SK-N-SH (cell line): ENCODE results near the gene DUSP28. TPM values are rescaled to one million over a fixed set of nuclear protein-coding genes. Genes with fewer than 3 reads are reported as not detected.

Experiments used
- CTCF ChIA-PET: fragments of 300-600, 350-600 bp; formaldehyde crosslinking; extraction: SDS; loops from one replicate; lab custom pipeline; 2021; lab: Yijun Ruan, JAX
- POLR2A ChIA-PET: fragments of 350-600 bp; sonication (Branson Sonifier 250); formaldehyde crosslinking; extraction: SDS; loops from one replicate; lab custom pipeline; 2020; ENCODE audit warnings: antibody characterized with exemption, inconsistent platforms; lab: Yijun Ruan, JAX
- DNase-seq: peaks from one replicate; pipeline ENCODE4 v3.0.0; 2012
- H2AFZ ChIP-seq: fragments of 200-600 bp; sonication (generic); 2 replicates; pipeline ENCODE4 v1.8.1; 2016; ENCODE audit warnings: antibody characterized with exemption, mild to moderate bottlenecking, low read depth
- H3F3A ChIP-seq: fragments of 200-600 bp; sonication (generic); replicated peaks from 2 replicates; pipeline ENCODE3; 2016; ENCODE audit warnings: antibody characterized with exemption, mild to moderate bottlenecking; ENCODE audit not compliant: insufficient read depth
- H3K27ac ChIP-seq, 2 experiments: fragments of 200-500 bp in 1 of 2; fragments of 200-600 bp in 1 of 2; sonication (Bioruptor generic) in 1 of 2; sonication (generic), shearing (Covaris generic) in 1 of 2; 2 replicates each; pipeline versions ENCODE4 v1.5.1 to v1.6.1; 2014 to 2016; ENCODE audit warnings: low read depth in 2 of 2, inconsistent platforms in 1 of 2, low read length in 1 of 2, mild to moderate bottlenecking in 1 of 2, mixed read lengths in 1 of 2
- H3K27me3 ChIP-seq: fragments of 200-600 bp; sonication (generic), shearing (Covaris generic); 2 replicates; pipeline ENCODE4 v1.6.1; 2016; ENCODE audit warnings: mixed run types; ENCODE audit not compliant: insufficient read depth
- H3K36me3 ChIP-seq, 2 experiments: fragments of 200-500 bp in 1 of 2; fragments of 200-600 bp in 1 of 2; sonication (Bioruptor generic) in 1 of 2; sonication (generic) in 1 of 2; replicated peaks in 1 of 2; 2 replicates each; pipeline versions ENCODE3 to v1.5.1; 2014 to 2016; ENCODE audit warnings: low read length in 1 of 2, mild to moderate bottlenecking in 1 of 2; ENCODE audit not compliant: insufficient read depth in 2 of 2, control insufficient read depth in 1 of 2
- H3K4me1 ChIP-seq, 2 experiments: fragments of 200-500 bp in 1 of 2; fragments of 200-600 bp in 1 of 2; sonication (Bioruptor generic) in 1 of 2; sonication (generic), shearing (Covaris generic) in 1 of 2; 2 replicates each; pipeline versions ENCODE4 v1.5.1 to v1.6.1; 2014 to 2016; ENCODE audit warnings: low read depth in 1 of 2, low read length in 1 of 2, mixed run types in 1 of 2; ENCODE audit not compliant: insufficient read depth in 2 of 2, control insufficient read depth in 1 of 2
- H3K4me2 ChIP-seq: fragments of 200-600 bp; sonication (generic), shearing (Covaris generic); 2 replicates; pipeline ENCODE4 v1.6.1; 2017; ENCODE audit warnings: mixed run types
- H3K4me3 ChIP-seq, 2 experiments: fragments of 200-500 bp in 1 of 2; fragments of 200-600 bp in 1 of 2; sonication (Bioruptor generic) in 1 of 2; sonication (generic), shearing (Covaris generic) in 1 of 2; 2 replicates each; pipeline versions ENCODE4 v1.5.1 to v1.8.1; 2014 to 2016; ENCODE audit warnings: low read depth in 2 of 2, inconsistent platforms in 1 of 2, low read length in 1 of 2, mild to moderate bottlenecking in 1 of 2, mixed read lengths in 1 of 2, moderate library complexity in 1 of 2
- H3K79me2 ChIP-seq: fragments of 200-600 bp; sonication (generic); 2 replicates; pipeline ENCODE4 v1.8.1; 2017; ENCODE audit warnings: mild to moderate bottlenecking; ENCODE audit not compliant: insufficient read depth
- H3K9ac ChIP-seq: fragments of 200-600 bp; sonication (generic); 2 replicates; pipeline ENCODE4 v1.6.1; 2017; ENCODE audit warnings: mixed run types
- H3K9me2 ChIP-seq: fragments of 200-600 bp; sonication (generic); 2 replicates; pipeline ENCODE4 v1.6.1; 2017; ENCODE audit warnings: mixed run types
- H3K9me3 ChIP-seq: fragments of 200-600 bp; sonication (generic); 2 replicates; pipeline ENCODE4 v1.6.1; 2017; ENCODE audit warnings: mixed run types, mild to moderate bottlenecking, moderate library complexity
- H4K20me1 ChIP-seq: fragments of 200-600 bp; sonication (generic); 2 replicates; pipeline ENCODE4 v1.6.1; 2017; ENCODE audit warnings: mild to moderate bottlenecking, mixed run types; ENCODE audit not compliant: insufficient read depth
- FOXJ3 ChIP-seq: sonication (generic); formaldehyde crosslinking; IDR thresholded peaks from 2 replicates; pipeline ENCODE4 v1.5.1; 2020; ENCODE audit warnings: mild to moderate bottlenecking, missing genetic modification reagents
- MXI1 ChIP-seq: IDR thresholded peaks from 2 replicates; pipeline ENCODE4 v1.6.1; 2012; ENCODE audit warnings: mild to moderate bottlenecking, low read depth, low read length, improper control_type of control experiment
- NFIC ChIP-seq: IDR thresholded peaks from 2 replicates; pipeline ENCODE4 v1.4.0; 2012; ENCODE audit warnings: borderline replicate concordance
- NRF1 ChIP-seq: IDR thresholded peaks from 2 replicates; pipeline ENCODE4 v1.6.1; 2012; ENCODE audit warnings: low read depth, mild to moderate bottlenecking, low read length
- PBX3 ChIP-seq: IDR thresholded peaks from 2 replicates; pipeline ENCODE4; 2012
- REST ChIP-seq: IDR thresholded peaks from 2 replicates; pipeline ENCODE4 v1.6.1; 2012; ENCODE audit warnings: mild to moderate bottlenecking, low read depth, low read length, moderate library complexity
- RFX5 ChIP-seq: IDR thresholded peaks from 2 replicates; pipeline ENCODE4 v1.6.1; 2012; ENCODE audit warnings: mild to moderate bottlenecking, improper control_type of control experiment, low read length
- SMC3 ChIP-seq: IDR thresholded peaks from 2 replicates; pipeline ENCODE4 v1.6.1; 2012; ENCODE audit warnings: low read depth, low read length, improper control_type of control experiment
- USF2 ChIP-seq: fragments of 150-350 bp; IDR thresholded peaks from 2 replicates; pipeline ENCODE4 v1.6.1; 2017; ENCODE audit warnings: antibody characterized with exemption, low read length, low read depth, borderline replicate concordance
- WGBS: methylation state at CpG from one replicate; pipeline ENCODE4 v1.1.6; 2017; ENCODE audit warnings: low lambda C conversion rate; 5-methylcytosine and 5-hydroxymethylcytosine counted together
- polyA plus RNA-seq, 3 experiments: library from polyadenylated mRNA; depleted of rRNA; stranded (reverse); fragments of >200 nt; gene quantifications; 2 replicates each; pipeline ENCODE4 v1.2.3, GENCODE V29; 2012

The DUSP28 gene
- polyA plus RNA-seq, 1 of the 3 experiments (the other 2 are of a cell fraction), result 4.1 TPM

- TF ChIP-seq REST, result no peak
- 0 out of 2 replicates have a peak, but pooled peaks have one; percentile 51 for TF ChIP-seq RFX5
- TF ChIP-seq PBX3, result 0 out of 2 replicates have a peak, but pooled peaks have one; percentile 3
- no peak for TF ChIP-seq USF2
- 0 out of 2 replicates have a peak, but pooled peaks have one; percentile 14 for TF ChIP-seq NRF1
- no peak for TF ChIP-seq SMC3
- TF ChIP-seq, all 33 proteins: peak for 11
Observed at GRCh38 chr2:240560084-240560479, at the start of gene DUSP28 (continued).

GRCh38 chr2:240510513-240511210 is 49.5 kb upstream of the DUSP28 start:
- peak; percentile 5 for DNase-seq
- no peak overlapping the region for H3K27ac ChIP-seq
- H3K9me2 ChIP-seq, result no peaks in the 10 kb centered on the region
- H4K20me1 ChIP-seq, result no peaks in the 10 kb centered on the region
- no peaks in the 10 kb centered on the region; a peak in 1 of 4 replicates for H3K4me1 ChIP-seq
- H3K4me2 ChIP-seq, result no peak overlapping the region
- 92% methylated on average over 12 of the region's 12 CpGs for WGBS
- no peaks in the 10 kb centered on the region for H3K27me3 ChIP-seq
- ChIA-PET POLR2A (no interaction called here), CTCF (no interaction called here)
- H3K9ac ChIP-seq, result no peak overlapping the region
- no peak overlapping the region for H2AFZ ChIP-seq
- no peaks in the 10 kb centered on the region for H3K9me3 ChIP-seq
- TF ChIP-seq NFIC, result no peak
- TF ChIP-seq MXI1, result no peak
- no peak for TF ChIP-seq FOXJ3
- no peaks in the 10 kb centered on the region for H3F3A ChIP-seq
- no peaks in the 10 kb centered on the region for H3K79me2 ChIP-seq
- peaks cover 3 to 12% of the 10 kb centered on the region in 2 experiments for H3K36me3 ChIP-seq
- H3K4me3 ChIP-seq, result no peak overlapping the region
